Upper lobe of left lung (tissue), 4 donors: ENCODE measurements around the gene TGFB2.
A peak's percentile ranks its signal among the peaks of the same experiment; 100 is the strongest.

Experiments used
- POLR2A ChIP-seq, 4 donors: fragments of 450-650 bp; IDR thresholded peaks; one replicate each; pipeline ENCODE4 v1.5.1; 2016 to 2017; ENCODE audit warnings: antibody characterized with exemption in 4 of 4, mild to moderate bottlenecking in 2 of 4
- POLR2AphosphoS5 ChIP-seq, 2 donors: sonication (generic); formaldehyde crosslinking; IDR thresholded peaks; one replicate each; pipeline ENCODE4 v1.5.1; 2017; ENCODE audit warnings: antibody characterized with exemption in 2 of 2
- TF ChIP-seq, protein P1 (sequence below), 6 experiments: fragments of 450-650 bp in 4 of 6; fragments of 200-600 bp in 2 of 6; sonication (generic) in 2 of 6; IDR thresholded peaks; one replicate each; pipeline ENCODE4 v1.5.1; 2016 to 2019; ENCODE audit warnings: antibody characterized with exemption in 6 of 6

DNA sequence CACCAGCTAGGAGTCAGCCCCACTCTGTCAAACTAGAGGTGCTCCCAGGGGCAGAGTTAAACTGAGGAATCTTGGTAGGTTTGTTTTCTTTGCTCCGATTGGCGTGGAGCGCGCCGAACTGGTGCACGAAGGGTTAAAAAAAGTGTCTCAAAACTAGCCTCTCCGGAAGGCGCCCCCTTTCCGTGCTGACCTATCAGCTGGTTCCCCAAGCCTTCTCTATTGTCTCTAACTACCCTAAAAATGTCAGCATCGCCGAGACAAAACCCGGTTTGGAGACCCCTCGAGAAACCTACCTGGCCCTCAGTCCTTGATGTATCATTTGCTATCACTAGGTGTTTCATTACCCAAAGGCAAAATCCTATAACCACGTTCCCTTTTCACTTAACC, 2.2 kb downstream of the TGFB2 start:
- TF ChIP-seq, protein P1, sequence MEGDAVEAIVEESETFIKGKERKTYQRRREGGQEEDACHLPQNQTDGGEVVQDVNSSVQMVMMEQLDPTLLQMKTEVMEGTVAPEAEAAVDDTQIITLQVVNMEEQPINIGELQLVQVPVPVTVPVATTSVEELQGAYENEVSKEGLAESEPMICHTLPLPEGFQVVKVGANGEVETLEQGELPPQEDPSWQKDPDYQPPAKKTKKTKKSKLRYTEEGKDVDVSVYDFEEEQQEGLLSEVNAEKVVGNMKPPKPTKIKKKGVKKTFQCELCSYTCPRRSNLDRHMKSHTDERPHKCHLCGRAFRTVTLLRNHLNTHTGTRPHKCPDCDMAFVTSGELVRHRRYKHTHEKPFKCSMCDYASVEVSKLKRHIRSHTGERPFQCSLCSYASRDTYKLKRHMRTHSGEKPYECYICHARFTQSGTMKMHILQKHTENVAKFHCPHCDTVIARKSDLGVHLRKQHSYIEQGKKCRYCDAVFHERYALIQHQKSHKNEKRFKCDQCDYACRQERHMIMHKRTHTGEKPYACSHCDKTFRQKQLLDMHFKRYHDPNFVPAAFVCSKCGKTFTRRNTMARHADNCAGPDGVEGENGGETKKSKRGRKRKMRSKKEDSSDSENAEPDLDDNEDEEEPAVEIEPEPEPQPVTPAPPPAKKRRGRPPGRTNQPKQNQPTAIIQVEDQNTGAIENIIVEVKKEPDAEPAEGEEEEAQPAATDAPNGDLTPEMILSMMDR (IDR thresholded peaks at IDR 0.05), result peak in 2 of 6 experiments; percentile 1
- TF ChIP-seq POLR2AphosphoS5 (IDR thresholded peaks at IDR 0.05), result no peak
- TF ChIP-seq POLR2A (IDR thresholded peaks at IDR 0.05), result no peak
